ENCODE data around the gene MUC15.

DNA sequence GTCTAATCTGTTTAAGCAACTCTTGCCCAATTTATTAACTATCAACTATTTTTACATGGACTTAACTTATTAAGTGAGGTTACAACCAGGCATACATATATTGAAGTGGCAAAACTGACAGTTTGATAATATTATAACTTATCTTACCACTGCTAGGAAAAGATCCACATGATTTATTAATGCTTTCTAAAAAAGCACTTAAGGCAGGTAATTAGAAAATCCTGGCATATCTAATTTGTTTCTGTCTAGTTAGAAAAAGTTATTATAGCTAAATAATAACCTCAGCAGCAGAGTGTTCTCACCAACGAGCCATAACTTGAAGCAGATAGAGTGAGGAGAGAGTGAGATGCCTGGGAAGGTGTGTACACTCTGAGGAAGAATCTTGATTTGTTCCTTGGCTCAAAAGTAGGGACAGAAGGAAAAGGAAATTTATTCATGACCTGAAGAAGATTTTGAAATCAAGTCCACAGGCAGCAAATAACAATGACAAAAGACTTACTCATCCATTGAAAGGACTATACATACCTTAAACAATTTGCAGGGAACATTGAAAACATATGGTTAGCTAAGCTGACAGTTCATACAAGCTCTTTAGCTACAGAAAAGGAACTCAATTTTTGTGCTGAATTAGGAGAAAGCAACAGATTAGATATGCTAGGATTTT, 7.1 kb upstream of the MUC15 start:
- TF ChIP-seq, protein P1, sequence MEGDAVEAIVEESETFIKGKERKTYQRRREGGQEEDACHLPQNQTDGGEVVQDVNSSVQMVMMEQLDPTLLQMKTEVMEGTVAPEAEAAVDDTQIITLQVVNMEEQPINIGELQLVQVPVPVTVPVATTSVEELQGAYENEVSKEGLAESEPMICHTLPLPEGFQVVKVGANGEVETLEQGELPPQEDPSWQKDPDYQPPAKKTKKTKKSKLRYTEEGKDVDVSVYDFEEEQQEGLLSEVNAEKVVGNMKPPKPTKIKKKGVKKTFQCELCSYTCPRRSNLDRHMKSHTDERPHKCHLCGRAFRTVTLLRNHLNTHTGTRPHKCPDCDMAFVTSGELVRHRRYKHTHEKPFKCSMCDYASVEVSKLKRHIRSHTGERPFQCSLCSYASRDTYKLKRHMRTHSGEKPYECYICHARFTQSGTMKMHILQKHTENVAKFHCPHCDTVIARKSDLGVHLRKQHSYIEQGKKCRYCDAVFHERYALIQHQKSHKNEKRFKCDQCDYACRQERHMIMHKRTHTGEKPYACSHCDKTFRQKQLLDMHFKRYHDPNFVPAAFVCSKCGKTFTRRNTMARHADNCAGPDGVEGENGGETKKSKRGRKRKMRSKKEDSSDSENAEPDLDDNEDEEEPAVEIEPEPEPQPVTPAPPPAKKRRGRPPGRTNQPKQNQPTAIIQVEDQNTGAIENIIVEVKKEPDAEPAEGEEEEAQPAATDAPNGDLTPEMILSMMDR (IDR thresholded peaks at IDR 0.05; ENCODE audit: low read length) = no peak
- TF ChIP-seq EZH2 (optimal IDR thresholded peaks at IDR 0.05; ENCODE audit: low read depth, low read length) (no peak), EZH2phosphoT487 (IDR thresholded peaks at IDR 0.05; ENCODE audit: low read length) (no peak)

All from MM.1S (cell line).